Measurements from ENCODE around the gene OCRL. TPM values are rescaled to one million over a fixed set of nuclear protein-coding genes. Genes with fewer than 3 reads are reported as not detected.

Gene OCRL
- 20.1 TPM for total RNA-seq
- long read RNA-seq, full-length matches to known transcripts: 7 of 9 reads
- long read RNA-seq, partial matches to known transcripts: 1 of 9 reads
- long read RNA-seq, other reads (novel, unspliced or antisense): 1 of 9 reads

GRCh38 chrX:129540068-129540653, at the start of gene OCRL:
OCRL (plus strand) TSS chrX:129540259; CDS start chrX:129540440, 181 bp downstream.
- H3K4me1 ChIP-seq: peaks cover 7% of the 10 kb centered on the region
- DNase-seq (peak; percentile 81), ATAC-seq (peak; percentile 95 to 97)
- H3K4me3 ChIP-seq: peak within 1 kb of the TSS; percentile 63
- intact Hi-C loops (cut with DNase I): no loop called here
- peak; percentile 76 for TF ChIP-seq CTCF (IDR thresholded peaks at IDR 0.05)
- H3K27ac ChIP-seq: peak within 1 kb of the TSS; percentile 76
- no peaks in the 10 kb centered on the region for H3K36me3 ChIP-seq
- H3K9me3 ChIP-seq: no peaks in the 10 kb centered on the region
- H3K27me3 ChIP-seq (ENCODE audit: low read depth): no peaks in the 10 kb centered on the region

- Histone ChIP-seq H3K4me1 (no peaks in the 10 kb centered on the region), H3K27me3 (ENCODE audit: low read depth) (no peaks in the 10 kb centered on the region), H3K9me3 (no peaks in the 10 kb centered on the region), H3K27ac (no peak overlapping the region), H3K4me3 (no peak overlapping the region), H3K36me3 (peaks cover 21% of the 10 kb centered on the region)
- intact Hi-C loops (cut with DNase I): no loop called here
- DNase-seq (no peak), ATAC-seq (peak in 1 of 2 donors; percentile 61)
- TF ChIP-seq CTCF (IDR thresholded peaks at IDR 0.05): no peak
Measured at GRCh38 chrX:129490330-129490729, 49.7 kb upstream of the OCRL start.

GRCh38 chrX:129493643-129494042, 46.4 kb upstream of the OCRL start:
- intact Hi-C loops (cut with DNase I): no loop called here
- TF ChIP-seq CTCF (IDR thresholded peaks at IDR 0.05): no peak
- H3K9me3 ChIP-seq: no peaks in the 10 kb centered on the region
- no peak overlapping the region for H3K4me3 ChIP-seq
- H3K27me3 ChIP-seq (ENCODE audit: low read depth): no peaks in the 10 kb centered on the region
- H3K36me3 ChIP-seq: peaks cover 22% of the 10 kb centered on the region
- no peaks in the 10 kb centered on the region for H3K4me1 ChIP-seq
- no peak overlapping the region for H3K27ac ChIP-seq
- DNase-seq (no peak), ATAC-seq (no peak)

- no peak for TF ChIP-seq CTCF (IDR thresholded peaks at IDR 0.05)
- Histone ChIP-seq H3K4me3 (no peak overlapping the region), H3K27me3 (ENCODE audit: low read depth) (no peaks in the 10 kb centered on the region), H3K27ac (no peak overlapping the region), H3K4me1 (no peaks in the 10 kb centered on the region), H3K9me3 (no peaks in the 10 kb centered on the region), H3K36me3 (peaks cover 30% of the 10 kb centered on the region)
- DNase-seq: no peak
- intact Hi-C loops (cut with DNase I): no loop called here
- ATAC-seq: no peak
Measured at GRCh38 chrX:129494887-129495286, 45.2 kb upstream of the OCRL start.

GRCh38 chrX:129495900-129496299, 44.2 kb upstream of the OCRL start:
- Histone ChIP-seq H3K27ac (no peak overlapping the region), H3K4me3 (no peak overlapping the region), H3K4me1 (no peaks in the 10 kb centered on the region), H3K9me3 (no peaks in the 10 kb centered on the region), H3K36me3 (peaks cover 37% of the 10 kb centered on the region), H3K27me3 (ENCODE audit: low read depth) (no peaks in the 10 kb centered on the region)
- TF ChIP-seq CTCF (IDR thresholded peaks at IDR 0.05): no peak
- ATAC-seq: no peak
- DNase-seq: no peak
- intact Hi-C loops (cut with DNase I): no loop called here

Measured in lower lobe of right lung (tissue), 2 donors.